Tongue (tissue), 2 donors: ENCODE measurements around the gene NRG3. TPM values are rescaled to one million over a fixed set of nuclear protein-coding genes. Genes with fewer than 3 reads are reported as not detected.

Source experiments
- DNase-seq: peaks from one replicate; pipeline ENCODE4 v3.0.0-alpha.2; 2015
- total RNA-seq: library from RNA; depleted of rRNA; stranded (reverse); fragments of >200 nt; gene quantifications from one replicate; pipeline ENCODE4 v1.2.3, GENCODE V29; 2014

NRG3 gene
- total RNA-seq, 1 donor from 2014 or later = 0.31 TPM

GRCh38 chr10:81884856-81885255 lies 9.9 kb downstream of the NRG3 start:
- no peak for DNase-seq

- no peak for DNase-seq
These were observed 10.5 kb downstream of the NRG3 start for GRCh38 chr10:81885491-81885890.

GRCh38 chr10:81886939-81887338 lies 11.9 kb downstream of the NRG3 start:
- DNase-seq = no peak

GRCh38 chr10:81889181-81889769 lies 14.3 kb downstream of the NRG3 start:
- DNase-seq = no peak

GRCh38 chr10:81894616-81895015 lies 19.6 kb downstream of the NRG3 start:
- no peak for DNase-seq

GRCh38 chr10:81898518-81898917 lies 23.5 kb downstream of the NRG3 start:
- no peak for DNase-seq

- no peak for DNase-seq
These were observed 26.0 kb downstream of the NRG3 start for GRCh38 chr10:81900989-81901388.

- DNase-seq = no peak
These were observed 28.5 kb downstream of the NRG3 start for GRCh38 chr10:81903472-81903871.

- DNase-seq = no peak
These were observed 30.2 kb downstream of the NRG3 start for GRCh38 chr10:81905161-81905560.

- DNase-seq = no peak
These were observed 34.5 kb downstream of the NRG3 start for GRCh38 chr10:81909453-81909852.

GRCh38 chr10:81911328-81911727 lies 36.3 kb downstream of the NRG3 start:
- DNase-seq = no peak

GRCh38 chr10:81914736-81915503 lies 39.9 kb downstream of the NRG3 start:
- DNase-seq = no peak

- DNase-seq = no peak
These were observed 40.5 kb downstream of the NRG3 start for GRCh38 chr10:81915504-81915897.

GRCh38 chr10:81917666-81918065 lies 42.7 kb downstream of the NRG3 start:
- no peak for DNase-seq

- no peak for DNase-seq
These were observed 43.8 kb downstream of the NRG3 start for GRCh38 chr10:81918766-81919165.

- DNase-seq = no peak
These were observed 45.3 kb downstream of the NRG3 start for GRCh38 chr10:81920213-81920829.

GRCh38 chr10:81928119-81928518 lies 53.1 kb downstream of the NRG3 start:
- no peak for DNase-seq

- no peak for DNase-seq
These were observed 68.6 kb downstream of the NRG3 start for GRCh38 chr10:81943583-81943982.

GRCh38 chr10:81944609-81945008 lies 69.6 kb downstream of the NRG3 start:
- no peak for DNase-seq

GRCh38 chr10:81949283-81949682 lies 74.3 kb downstream of the NRG3 start:
- DNase-seq = no peak

GRCh38 chr10:81950358-81950757 lies 75.4 kb downstream of the NRG3 start:
- DNase-seq = no peak

GRCh38 chr10:81953420-81953819 lies 78.4 kb downstream of the NRG3 start:
- no peak for DNase-seq

- DNase-seq = no peak
These were observed 83.0 kb downstream of the NRG3 start for GRCh38 chr10:81957976-81958375.

- no peak for DNase-seq
These were observed 84.0 kb downstream of the NRG3 start for GRCh38 chr10:81959016-81959415.
